ENCODE data around the gene LYRM1.

Gene LYRM1

GRCh38 chr16:20920799-20921198, 20.2 kb downstream of the LYRM1 start:
- Histone ChIP-seq H3K9ac (ENCODE audit: low read length) (no peak overlapping the region), H3K27me3 (ENCODE audit: insufficient read depth, low read length) (no peaks in the 10 kb centered on the region), H3K27ac (ENCODE audit: low read depth, low read length, poor library complexity, severe bottlenecking) (no peak overlapping the region), H4K20me1 (ENCODE audit: insufficient read depth, low read length) (no peaks in the 10 kb centered on the region), H3K9me2 (ENCODE audit: low read depth, low read length) (no peaks in the 10 kb centered on the region), H3K36me3 (ENCODE audit: insufficient read depth, low read length) (peaks cover 4% of the 10 kb centered on the region; the same call in 1 of the 2 replicates), H3K4me3 (ENCODE audit: low read depth, low read length, poor library complexity, severe bottlenecking) (no peak overlapping the region), H3K9me3 (ENCODE audit: low read length) (no peaks in the 10 kb centered on the region), H3K4me1 (ENCODE audit: insufficient read depth, low read length, severe bottlenecking) (peaks cover 13% of the 10 kb centered on the region), H3K4me2 (ENCODE audit: low read length) (no peak overlapping the region), H3K79me2 (ENCODE audit: insufficient read depth, low read length) (no peaks in the 10 kb centered on the region), H2AFZ (ENCODE audit: low read length) (no peak overlapping the region), H3F3A (ENCODE audit: insufficient read depth, low read length) (no peaks in the 10 kb centered on the region)
- TF ChIP-seq, protein P1, sequence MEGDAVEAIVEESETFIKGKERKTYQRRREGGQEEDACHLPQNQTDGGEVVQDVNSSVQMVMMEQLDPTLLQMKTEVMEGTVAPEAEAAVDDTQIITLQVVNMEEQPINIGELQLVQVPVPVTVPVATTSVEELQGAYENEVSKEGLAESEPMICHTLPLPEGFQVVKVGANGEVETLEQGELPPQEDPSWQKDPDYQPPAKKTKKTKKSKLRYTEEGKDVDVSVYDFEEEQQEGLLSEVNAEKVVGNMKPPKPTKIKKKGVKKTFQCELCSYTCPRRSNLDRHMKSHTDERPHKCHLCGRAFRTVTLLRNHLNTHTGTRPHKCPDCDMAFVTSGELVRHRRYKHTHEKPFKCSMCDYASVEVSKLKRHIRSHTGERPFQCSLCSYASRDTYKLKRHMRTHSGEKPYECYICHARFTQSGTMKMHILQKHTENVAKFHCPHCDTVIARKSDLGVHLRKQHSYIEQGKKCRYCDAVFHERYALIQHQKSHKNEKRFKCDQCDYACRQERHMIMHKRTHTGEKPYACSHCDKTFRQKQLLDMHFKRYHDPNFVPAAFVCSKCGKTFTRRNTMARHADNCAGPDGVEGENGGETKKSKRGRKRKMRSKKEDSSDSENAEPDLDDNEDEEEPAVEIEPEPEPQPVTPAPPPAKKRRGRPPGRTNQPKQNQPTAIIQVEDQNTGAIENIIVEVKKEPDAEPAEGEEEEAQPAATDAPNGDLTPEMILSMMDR (IDR thresholded peaks at IDR 0.05; ENCODE audit: low read length) = no peak
- no peak for TF ChIP-seq EZH2 (IDR thresholded peaks at IDR 0.05; ENCODE audit: borderline replicate concordance, low read length)

DNA sequence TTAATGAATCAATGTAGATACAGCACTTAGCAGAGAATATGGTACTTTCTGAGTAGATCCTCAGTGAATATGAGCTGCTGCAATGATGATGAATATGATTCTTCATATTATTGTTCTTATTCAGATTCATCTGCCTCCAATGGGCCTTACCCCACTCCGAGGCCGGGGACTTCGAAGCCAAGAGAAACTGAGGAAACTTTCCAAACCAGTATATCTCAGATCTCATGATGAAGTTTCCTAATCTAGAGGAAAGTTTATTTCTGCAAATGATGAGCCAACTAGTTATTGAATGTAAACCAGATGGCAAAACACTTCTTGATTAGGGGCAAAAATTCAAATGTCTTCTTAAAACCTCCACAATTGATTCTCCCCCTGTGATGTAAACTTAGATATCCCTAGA, 23.3 kb downstream of the LYRM1 start:
- no peak for TF ChIP-seq EZH2 (IDR thresholded peaks at IDR 0.05; ENCODE audit: borderline replicate concordance, low read length)
- TF ChIP-seq, protein P1 (IDR thresholded peaks at IDR 0.05; ENCODE audit: low read length) = no peak
- Histone ChIP-seq H3K4me2 (ENCODE audit: low read length) (no peak overlapping the region), H3K36me3 (ENCODE audit: insufficient read depth, low read length) (peaks cover 6% of the 10 kb centered on the region; the same call in 1 of the 2 replicates)

DNA sequence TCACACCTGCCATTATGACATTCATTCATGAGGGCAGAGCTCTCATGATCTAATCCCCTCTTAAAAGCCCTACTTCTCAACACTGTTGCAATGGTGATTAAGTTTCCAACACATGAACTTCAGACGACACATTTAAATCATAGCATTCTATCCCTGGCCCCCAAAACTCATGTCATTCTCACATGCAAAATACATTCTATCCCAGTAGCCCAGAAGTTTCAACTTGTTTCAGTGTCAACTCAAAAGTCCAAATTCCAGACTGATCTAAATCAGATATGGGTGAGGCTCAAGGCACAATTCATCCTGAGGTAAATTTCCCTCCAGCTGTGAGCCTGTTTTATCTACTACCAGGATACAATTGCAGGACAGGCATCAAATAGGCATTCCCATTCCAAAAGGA, 25.2 kb downstream of the LYRM1 start:
- 0 out of 2 replicates have a peak, but pooled peaks cover 6% of the 10 kb centered on the region for H3K36me3 ChIP-seq (ENCODE audit: insufficient read depth, low read length)
- H3K4me2 ChIP-seq (ENCODE audit: low read length) = no peak overlapping the region
- TF ChIP-seq, protein P1 (IDR thresholded peaks at IDR 0.05; ENCODE audit: low read length) = no peak
- no peak for TF ChIP-seq EZH2 (IDR thresholded peaks at IDR 0.05; ENCODE audit: borderline replicate concordance, low read length)
- H3K79me2 ChIP-seq (ENCODE audit: insufficient read depth, low read length) = no peaks in the 10 kb centered on the region
- no peaks in the 10 kb centered on the region for H3F3A ChIP-seq (ENCODE audit: insufficient read depth, low read length)
- no peak overlapping the region for H3K4me3 ChIP-seq (ENCODE audit: low read depth, low read length, poor library complexity, severe bottlenecking)
- no peaks in the 10 kb centered on the region for H3K4me1 ChIP-seq (ENCODE audit: insufficient read depth, low read length, severe bottlenecking)
- H3K9ac ChIP-seq (ENCODE audit: low read length) = no peak overlapping the region
- no peaks in the 10 kb centered on the region for H3K9me3 ChIP-seq (ENCODE audit: low read length)
- no peaks in the 10 kb centered on the region for H3K27me3 ChIP-seq (ENCODE audit: insufficient read depth, low read length)
- H3K27ac ChIP-seq (ENCODE audit: low read depth, low read length, poor library complexity, severe bottlenecking) = no peak overlapping the region
- no peaks in the 10 kb centered on the region for H4K20me1 ChIP-seq (ENCODE audit: insufficient read depth, low read length)
- no peaks in the 10 kb centered on the region for H3K9me2 ChIP-seq (ENCODE audit: low read depth, low read length)
- no peak overlapping the region for H2AFZ ChIP-seq (ENCODE audit: low read length)

More for the DNA sequence above, 23.3 kb downstream of the LYRM1 start:
- Histone ChIP-seq H3K9me2 (ENCODE audit: low read depth, low read length) (no peaks in the 10 kb centered on the region), H3K79me2 (ENCODE audit: insufficient read depth, low read length) (no peaks in the 10 kb centered on the region), H4K20me1 (ENCODE audit: insufficient read depth, low read length) (no peaks in the 10 kb centered on the region), H3F3A (ENCODE audit: insufficient read depth, low read length) (no peaks in the 10 kb centered on the region), H3K4me1 (ENCODE audit: insufficient read depth, low read length, severe bottlenecking) (no peaks in the 10 kb centered on the region), H2AFZ (ENCODE audit: low read length) (no peak overlapping the region), H3K9me3 (ENCODE audit: low read length) (no peaks in the 10 kb centered on the region), H3K9ac (ENCODE audit: low read length) (no peak overlapping the region), H3K4me3 (ENCODE audit: low read depth, low read length, poor library complexity, severe bottlenecking) (no peak overlapping the region), H3K27me3 (ENCODE audit: insufficient read depth, low read length) (no peaks in the 10 kb centered on the region), H3K27ac (ENCODE audit: low read depth, low read length, poor library complexity, severe bottlenecking) (no peak overlapping the region)
